IMR-90 (cell line): ENCODE measurements around the gene DMRT3. TPM values are rescaled to one million over a fixed set of nuclear protein-coding genes. Genes with fewer than 3 reads are reported as not detected.
A peak's percentile ranks its signal among the peaks of the same experiment; 100 is the strongest.

Experiments
- ATAC-seq: fragments of 200-7000 bp; cut with Tn5 transposase; 2 replicates; pipeline ENCODE4 v1.9.1; 2020; ENCODE audit warnings: low read depth, mild to moderate bottlenecking, moderate library complexity
- BruUV-seq: library from RNA; stranded (reverse); fragments of 400-500 nt; replicated peaks from 2 replicates; lab custom pipeline; 2021; lab: Mats Ljungman, UMichigan
- CTCF ChIA-PET: fragments of 300-600 bp; formaldehyde crosslinking; extraction: SDS; loops from one replicate; lab custom pipeline; 2021; ENCODE audit warnings: antibody characterized with exemption; lab: Yijun Ruan, JAX
- POLR2A ChIA-PET: fragments of 300-600 bp; sonication (Branson Sonifier 250); formaldehyde crosslinking; loops from one replicate; lab custom pipeline; 2022; ENCODE audit warnings: antibody characterized with exemption; ENCODE audit not compliant: unreplicated experiment; lab: Charles Lee
- DNase-seq: peaks from one replicate; pipeline ENCODE4 v3.0.0; 2013
- H2AFZ ChIP-seq: replicated peaks from 2 replicates; pipeline ENCODE3; 2013; ENCODE audit warnings: low read length, mild to moderate bottlenecking; ENCODE audit not compliant: poor library complexity
- H2AK5ac ChIP-seq: 2 replicates; pipeline ENCODE4 v1.6.1; 2013; ENCODE audit warnings: low read depth, low read length, inconsistent platforms
- H2AK9ac ChIP-seq: replicated peaks from 2 replicates; pipeline ENCODE3; 2013; ENCODE audit warnings: mild to moderate bottlenecking, low read depth, low read length, moderate library complexity; ENCODE audit not compliant: poor library complexity
- H2BK120ac ChIP-seq: 2 replicates; pipeline ENCODE4 v1.6.1; 2013; ENCODE audit warnings: low read depth, low read length, inconsistent platforms
- H2BK15ac ChIP-seq: 3 replicates; pipeline ENCODE4 v1.6.1; 2013; ENCODE audit warnings: low read depth, low read length, inconsistent platforms
- H2BK20ac ChIP-seq: 2 replicates; pipeline ENCODE4 v1.6.1; 2013; ENCODE audit warnings: low read depth, mild to moderate bottlenecking, inconsistent platforms, low read length, moderate library complexity
- H2BK5ac ChIP-seq: 2 replicates; pipeline ENCODE4 v1.6.1; 2013; ENCODE audit warnings: mild to moderate bottlenecking, low read depth, low read length, inconsistent platforms; ENCODE audit not compliant: poor library complexity, severe bottlenecking
- H3K14ac ChIP-seq: replicated peaks from 2 replicates; pipeline ENCODE4 v1.6.1; 2013; ENCODE audit warnings: low read depth, low read length, inconsistent platforms
- H3K18ac ChIP-seq: 2 replicates; pipeline ENCODE4 v1.6.1; 2013; ENCODE audit warnings: low read depth, low read length, control low read depth
- H3K23ac ChIP-seq: 2 replicates; pipeline ENCODE4 v1.6.1; 2013; ENCODE audit warnings: low read depth, low read length, inconsistent platforms
- H3K27ac ChIP-seq: 2 replicates; pipeline ENCODE4 v1.5.1; 2013; ENCODE audit warnings: mild to moderate bottlenecking, control low read depth, low read length; ENCODE audit not compliant: insufficient read depth
- H3K27me3 ChIP-seq: 2 replicates; pipeline ENCODE4 v1.6.1; 2013; ENCODE audit warnings: low read length; ENCODE audit not compliant: control insufficient read depth, insufficient read depth
- H3K36me3 ChIP-seq: 2 replicates; pipeline ENCODE4 v1.6.1; 2013; ENCODE audit warnings: low read length, mixed read lengths; ENCODE audit not compliant: control insufficient read depth, insufficient read depth
- H3K4ac ChIP-seq: 2 replicates; pipeline ENCODE4 v1.6.1; 2013; ENCODE audit warnings: low read depth, low read length, inconsistent platforms
- H3K4me1 ChIP-seq: 2 replicates; pipeline ENCODE4 v1.6.1; 2013; ENCODE audit warnings: low read length, mixed read lengths; ENCODE audit not compliant: control insufficient read depth, insufficient read depth
- H3K4me2 ChIP-seq: 2 replicates; pipeline ENCODE4 v1.6.1; 2013; ENCODE audit warnings: low read depth, mild to moderate bottlenecking, control low read depth, low read length, moderate library complexity
- H3K4me3 ChIP-seq: 2 replicates; pipeline ENCODE4 v1.5.1; 2013; ENCODE audit warnings: low read depth, mild to moderate bottlenecking, control low read depth, low read length, moderate library complexity; ENCODE audit not compliant: insufficient read depth
- H3K56ac ChIP-seq: 2 replicates; pipeline ENCODE4 v1.6.1; 2013; ENCODE audit warnings: low read length, inconsistent platforms; ENCODE audit not compliant: insufficient read depth; ENCODE audit errors: extremely low read depth
- H3K79me1 ChIP-seq, 2 experiments: 2 replicates each; pipeline ENCODE4 v1.6.1; 2013; ENCODE audit warnings: low read length in 2 of 2, inconsistent platforms in 1 of 2, low read depth in 1 of 2
- H3K9ac ChIP-seq: 2 replicates; pipeline ENCODE4 v1.6.1; 2013; ENCODE audit warnings: low read depth, low read length, control low read depth
- H3K9me1 ChIP-seq: 2 replicates; pipeline ENCODE4 v1.6.1; 2013; ENCODE audit warnings: low read length, inconsistent platforms; ENCODE audit not compliant: insufficient read depth
- H3K9me3 ChIP-seq: 2 replicates; pipeline ENCODE4 v1.6.1; 2013; ENCODE audit warnings: low read length; ENCODE audit not compliant: control insufficient read depth, insufficient read depth
- H4K20me1 ChIP-seq: 2 replicates; pipeline ENCODE4 v1.6.1; 2013; ENCODE audit warnings: low read length, inconsistent platforms; ENCODE audit not compliant: insufficient read depth
- H4K5ac ChIP-seq: 2 replicates; pipeline ENCODE4 v1.6.1; 2013; ENCODE audit warnings: mild to moderate bottlenecking, low read depth, low read length, control low read depth
- H4K8ac ChIP-seq, 2 experiments: 2 replicates each; pipeline ENCODE4 v1.6.1; 2013; ENCODE audit warnings: low read depth in 2 of 2, low read length in 2 of 2, control low read depth in 1 of 2, inconsistent platforms in 1 of 2
- H4K91ac ChIP-seq: 2 replicates; pipeline ENCODE4 v1.6.1; 2013; ENCODE audit warnings: low read depth, low read length, inconsistent platforms; ENCODE audit not compliant: insufficient read depth
- BHLHE40 ChIP-seq: fragments of 150-350 bp; IDR thresholded peaks from 2 replicates; pipeline ENCODE4 v1.6.1; 2016; ENCODE audit warnings: mild to moderate bottlenecking, low read depth, low read length
- CEBPB ChIP-seq: IDR thresholded peaks from 2 replicates; pipeline ENCODE4 v1.6.1; 2012; ENCODE audit warnings: low read depth, low read length, improper control_type of control experiment
- ELK1 ChIP-seq: fragments of 150-350 bp; IDR thresholded peaks from 2 replicates; pipeline ENCODE4 v1.6.1; 2016; ENCODE audit warnings: low read depth, mild to moderate bottlenecking, low read length, moderate library complexity, borderline replicate concordance
- FOS ChIP-seq: fragments of 150-350 bp; IDR thresholded peaks from 2 replicates; pipeline ENCODE4 v1.6.1; 2016; ENCODE audit warnings: low read depth, low read length
- MAFK ChIP-seq: IDR thresholded peaks from 2 replicates; pipeline ENCODE4 v1.6.1; 2012; ENCODE audit warnings: low read depth, low read length, improper control_type of control experiment
- MAZ ChIP-seq: IDR thresholded peaks from 2 replicates; pipeline ENCODE4 v1.6.1; 2012; ENCODE audit warnings: low read depth, mild to moderate bottlenecking, low read length, improper control_type of control experiment, moderate library complexity, borderline replicate concordance
- MXI1 ChIP-seq: IDR thresholded peaks from 2 replicates; pipeline ENCODE4 v1.6.1; 2012; ENCODE audit warnings: low read depth, mild to moderate bottlenecking, low read length, moderate library complexity, borderline replicate concordance
- POLR2A ChIP-seq: IDR thresholded peaks from 2 replicates; pipeline ENCODE4 v1.6.1; 2012; ENCODE audit warnings: mild to moderate bottlenecking, low read depth, low read length
- RCOR1 ChIP-seq: IDR thresholded peaks from 2 replicates; pipeline ENCODE4 v1.6.1; 2012; ENCODE audit warnings: mild to moderate bottlenecking, low read length, improper control_type of control experiment; ENCODE audit not compliant: insufficient replicate concordance
- RFX5 ChIP-seq: IDR thresholded peaks from 2 replicates; pipeline ENCODE4 v1.8.0; 2012; ENCODE audit warnings: low read depth, mild to moderate bottlenecking, low read length, moderate library complexity
- SMC3 ChIP-seq: fragments of 150-350 bp; IDR thresholded peaks from 2 replicates; pipeline ENCODE4 v1.6.1; 2016; ENCODE audit warnings: low read depth, mild to moderate bottlenecking, antibody characterized with exemption, low read length, moderate library complexity
- WGBS, 2 experiments: methylation state at CpG; one replicate each; pipeline versions ENCODE4 v1.1.5 to v1.1.7; 2013; ENCODE audit warnings: missing lambda C conversion rate in 2 of 2; ENCODE audit not compliant: insufficient read length in 1 of 2; ENCODE audit errors: extremely low coverage in 2 of 2; 5-methylcytosine and 5-hydroxymethylcytosine counted together
- dilution Hi-C: fragments of 300-500 bp; cut with HindIII; formaldehyde crosslinking; loops from one replicate; pipeline ENCODE4 v1.14.3; 2018; ENCODE audit warnings: low sequenced_read_pairs; ENCODE audit not compliant: unreplicated experiment
- in situ Hi-C: fragments of 300-500 bp; cut with MboI; formaldehyde crosslinking; loops from 3 replicates; pipeline ENCODE4 v1.14.3; 2019; ENCODE audit warnings: low sequenced_read_pairs, inconsistent platforms, mixed read lengths
- intact Hi-C: fragments of 100-400 bp; cut with micrococcal nuclease; formaldehyde crosslinking; loops from 2 replicates; pipeline ENCODE4 v1.10.0; 2022
- polyA plus RNA-seq, 3 experiments: library from polyadenylated mRNA; depleted of rRNA; stranded (reverse); fragments of >200 nt; gene quantifications; 2 replicates each; pipeline ENCODE4 v1.2.3, GENCODE V29; 2012; ENCODE audit warnings: low replicate concordance in 1 of 3
- total RNA-seq: library from RNA; depleted of rRNA; stranded (reverse); fragments of >200 nt; gene quantifications from 2 replicates; pipeline ENCODE4 v1.2.3, GENCODE V29; 2012
- TF ChIP-seq, protein P1 (sequence below): fragments of 150-350 bp; IDR thresholded peaks from 2 replicates; pipeline ENCODE4 v1.6.1; 2017; ENCODE audit warnings: mild to moderate bottlenecking, antibody characterized with exemption, low read length, low read depth
- TF ChIP-seq, protein P2 (sequence below): conservative IDR thresholded peaks from 2 replicates; pipeline ENCODE4 v1.5.1; 2012; ENCODE audit warnings: mild to moderate bottlenecking, low read depth, low read length, improper control_type of control experiment

Gene DMRT3
- total and polyA plus RNA-seq, 2 of the 4 experiments (the other 2 are of a cell fraction): not detected

DNA sequence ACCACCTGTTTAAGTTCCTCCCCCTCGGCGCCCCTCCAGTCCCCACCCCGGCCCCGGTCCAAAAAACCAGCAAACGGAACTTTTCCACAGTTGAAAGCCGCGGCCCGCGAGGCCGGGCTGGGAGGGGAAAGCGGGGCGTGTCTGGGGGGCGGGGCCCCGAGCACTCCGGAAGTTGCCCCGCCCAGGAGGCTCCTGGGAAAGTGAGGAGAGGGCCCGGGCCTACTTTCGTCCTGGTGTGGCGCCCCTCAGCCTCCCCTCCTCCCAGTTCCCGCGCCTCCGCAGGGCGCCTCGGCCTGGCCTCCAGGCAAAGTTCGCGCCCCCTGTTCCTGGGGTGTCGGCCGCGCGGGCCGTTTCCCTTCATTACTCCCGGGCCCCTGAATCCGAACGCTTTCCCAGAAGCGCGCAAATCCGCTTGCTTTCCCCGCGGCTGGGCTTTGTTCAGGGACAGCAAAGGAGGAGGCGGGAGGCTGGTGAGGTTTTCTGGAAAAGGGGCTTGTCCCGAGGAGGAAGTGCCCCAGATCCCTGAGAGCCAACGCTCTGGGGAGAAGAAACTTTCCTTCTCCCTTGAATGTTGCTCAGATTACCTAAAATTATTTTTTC, 4.5 kb upstream of the DMRT3 start:
- in situ Hi-C loops: no loop called here
- ATAC-seq (no peak; the same call in 1 of the 2 replicates), DNase-seq (no peak)
- Histone ChIP-seq H3K14ac (no peak overlapping the region), H3K4ac (no peak overlapping the region), H3K36me3 (no peaks in the 10 kb centered on the region), H2AFZ (peak overlapping the region; percentile 72), H3K56ac (no peak overlapping the region), H2BK120ac (no peak overlapping the region), H4K5ac (no peak overlapping the region), H3K4me3 (no peak overlapping the region; the same call in 1 of the 2 replicates), H3K4me2 (no peak overlapping the region; the same call in 1 of the 2 replicates), H3K79me1 (no peaks in the 10 kb centered on the region), H4K8ac (no peak overlapping the region), H3K4me1 (no peaks in the 10 kb centered on the region; the same call in 1 of the 2 replicates), H3K23ac (no peak overlapping the region), H2AK5ac (no peak overlapping the region), H3K18ac (no peak overlapping the region), H3K9me1 (no peaks in the 10 kb centered on the region), H2BK20ac (no peak overlapping the region), H4K20me1 (no peaks in the 10 kb centered on the region), H2AK9ac (no peak overlapping the region), H3K9me3 (peaks cover 20% of the 10 kb centered on the region; the same call in 1 of the 2 replicates), H4K91ac (no peak overlapping the region), H3K27ac (no peak overlapping the region), H3K9ac (no peak overlapping the region), H2BK15ac (no peak overlapping the region), H3K27me3 (peaks cover 83% of the 10 kb centered on the region), H2BK5ac (no peak overlapping the region)
- intact Hi-C loops: no loop called here
- dilution Hi-C loops: no loop called here
- POLR2A ChIA-PET: no interaction called here
- CTCF ChIA-PET: no interaction called here
- no TSS peak for BruUV-seq
- 7% methylated on average over 3 of the region's 42 CpGs; no CpG with 5 or more reads in 1 of the 2 experiments for WGBS, 2 experiments
- TF ChIP-seq, protein P1, sequence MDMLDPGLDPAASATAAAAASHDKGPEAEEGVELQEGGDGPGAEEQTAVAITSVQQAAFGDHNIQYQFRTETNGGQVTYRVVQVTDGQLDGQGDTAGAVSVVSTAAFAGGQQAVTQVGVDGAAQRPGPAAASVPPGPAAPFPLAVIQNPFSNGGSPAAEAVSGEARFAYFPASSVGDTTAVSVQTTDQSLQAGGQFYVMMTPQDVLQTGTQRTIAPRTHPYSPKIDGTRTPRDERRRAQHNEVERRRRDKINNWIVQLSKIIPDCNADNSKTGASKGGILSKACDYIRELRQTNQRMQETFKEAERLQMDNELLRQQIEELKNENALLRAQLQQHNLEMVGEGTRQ: no peak
- TF ChIP-seq RCOR1 (no peak), BHLHE40 (no peak), RFX5 (no peak), POLR2A (no peak), FOS (no peak), MXI1 (no peak), ELK1 (no peak), CEBPB (no peak), MAFK (no peak), SMC3 (no peak), MAZ (no peak)
- TF ChIP-seq, protein P2, sequence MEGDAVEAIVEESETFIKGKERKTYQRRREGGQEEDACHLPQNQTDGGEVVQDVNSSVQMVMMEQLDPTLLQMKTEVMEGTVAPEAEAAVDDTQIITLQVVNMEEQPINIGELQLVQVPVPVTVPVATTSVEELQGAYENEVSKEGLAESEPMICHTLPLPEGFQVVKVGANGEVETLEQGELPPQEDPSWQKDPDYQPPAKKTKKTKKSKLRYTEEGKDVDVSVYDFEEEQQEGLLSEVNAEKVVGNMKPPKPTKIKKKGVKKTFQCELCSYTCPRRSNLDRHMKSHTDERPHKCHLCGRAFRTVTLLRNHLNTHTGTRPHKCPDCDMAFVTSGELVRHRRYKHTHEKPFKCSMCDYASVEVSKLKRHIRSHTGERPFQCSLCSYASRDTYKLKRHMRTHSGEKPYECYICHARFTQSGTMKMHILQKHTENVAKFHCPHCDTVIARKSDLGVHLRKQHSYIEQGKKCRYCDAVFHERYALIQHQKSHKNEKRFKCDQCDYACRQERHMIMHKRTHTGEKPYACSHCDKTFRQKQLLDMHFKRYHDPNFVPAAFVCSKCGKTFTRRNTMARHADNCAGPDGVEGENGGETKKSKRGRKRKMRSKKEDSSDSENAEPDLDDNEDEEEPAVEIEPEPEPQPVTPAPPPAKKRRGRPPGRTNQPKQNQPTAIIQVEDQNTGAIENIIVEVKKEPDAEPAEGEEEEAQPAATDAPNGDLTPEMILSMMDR: no peak
